ENCODE measurements around the gene CYP4F11.

GRCh38 chr19:15971224-15971780 lies 37.0 kb upstream of the CYP4F11 start:
- TF ChIP-seq POLR2A (IDR thresholded peaks at IDR 0.05; ENCODE audit: low read length) (no peak), GATA1 (IDR thresholded peaks at IDR 0.05; ENCODE audit: low read depth, low read length) (no peak)
